Measurements from ENCODE around the gene MAPK11.

Gene MAPK11

GRCh38 chr22:50289942-50290630, 19.9 kb upstream of the MAPK11 start:
- TF ChIP-seq, protein P1, sequence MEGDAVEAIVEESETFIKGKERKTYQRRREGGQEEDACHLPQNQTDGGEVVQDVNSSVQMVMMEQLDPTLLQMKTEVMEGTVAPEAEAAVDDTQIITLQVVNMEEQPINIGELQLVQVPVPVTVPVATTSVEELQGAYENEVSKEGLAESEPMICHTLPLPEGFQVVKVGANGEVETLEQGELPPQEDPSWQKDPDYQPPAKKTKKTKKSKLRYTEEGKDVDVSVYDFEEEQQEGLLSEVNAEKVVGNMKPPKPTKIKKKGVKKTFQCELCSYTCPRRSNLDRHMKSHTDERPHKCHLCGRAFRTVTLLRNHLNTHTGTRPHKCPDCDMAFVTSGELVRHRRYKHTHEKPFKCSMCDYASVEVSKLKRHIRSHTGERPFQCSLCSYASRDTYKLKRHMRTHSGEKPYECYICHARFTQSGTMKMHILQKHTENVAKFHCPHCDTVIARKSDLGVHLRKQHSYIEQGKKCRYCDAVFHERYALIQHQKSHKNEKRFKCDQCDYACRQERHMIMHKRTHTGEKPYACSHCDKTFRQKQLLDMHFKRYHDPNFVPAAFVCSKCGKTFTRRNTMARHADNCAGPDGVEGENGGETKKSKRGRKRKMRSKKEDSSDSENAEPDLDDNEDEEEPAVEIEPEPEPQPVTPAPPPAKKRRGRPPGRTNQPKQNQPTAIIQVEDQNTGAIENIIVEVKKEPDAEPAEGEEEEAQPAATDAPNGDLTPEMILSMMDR (IDR thresholded peaks at IDR 0.05; ENCODE audit: control extremely low read depth, extremely low read depth, low read depth, missing control alignments), result no peak
- DNase-seq (ENCODE audit: extremely low spot score), result no peak
- ChIA-PET POLR2A (interaction anchor here (0.6 kb wide), 1 partner anchor 235 kb away, joined by 6 read pairs; the partner anchor contains the start of gene SCO2), CTCF (interaction anchor here (1.0 to 8.4 kb wide), 4 partner anchors 8 to 52 kb away, joined by 3 to 68 read pairs (median 4); no protein-coding TSS in a partner anchor)

DNA sequence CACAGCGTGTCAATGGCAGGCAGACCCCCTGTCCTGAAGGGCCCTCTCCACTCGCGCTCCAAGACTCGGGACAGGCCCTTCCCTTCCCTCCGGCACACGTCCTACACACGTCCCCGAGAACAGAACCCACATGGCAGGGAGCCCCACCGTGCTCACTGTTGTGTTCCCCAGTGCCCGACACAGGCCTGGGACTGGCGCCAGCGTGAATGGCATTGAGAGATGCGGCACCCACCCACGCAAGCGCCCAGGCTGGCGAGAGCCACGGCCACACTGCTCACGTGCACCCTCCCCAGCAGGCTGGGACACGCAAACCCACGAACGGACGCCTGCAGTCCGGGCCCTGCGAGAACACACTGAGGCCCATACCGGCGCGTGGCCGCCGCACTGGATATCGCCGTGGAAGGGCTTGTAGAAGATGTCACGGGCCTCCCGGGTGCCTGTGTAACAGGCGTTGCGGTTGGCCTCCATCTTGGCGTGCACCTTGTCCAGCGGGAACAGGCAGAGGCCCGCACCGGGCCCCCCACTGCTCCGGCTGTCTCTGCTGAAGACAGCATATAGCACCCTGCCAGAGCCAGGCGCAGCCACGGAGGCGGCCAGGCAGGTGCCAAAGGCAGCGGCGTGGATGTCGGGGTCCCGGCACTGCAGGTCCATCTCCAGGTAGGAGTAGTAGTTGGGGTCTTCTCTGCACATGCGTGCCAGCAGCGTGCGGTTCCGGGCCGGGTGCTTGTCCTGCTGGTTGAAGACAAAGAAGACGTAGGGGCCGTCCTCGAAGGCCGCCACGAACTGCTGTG, 19.2 kb upstream of the MAPK11 start:
- DNase-seq (ENCODE audit: extremely low spot score), result no peak
- TF ChIP-seq, protein P1 (IDR thresholded peaks at IDR 0.05; ENCODE audit: control extremely low read depth, extremely low read depth, low read depth, missing control alignments), result no peak
- CTCF ChIA-PET, result interaction anchor here (8.4 kb wide), 1 partner anchor 14 kb away, joined by 68 read pairs; no protein-coding TSS in a partner anchor
- POLR2A ChIA-PET, result no interaction called here

- TF ChIP-seq, protein P1 (IDR thresholded peaks at IDR 0.05; ENCODE audit: control extremely low read depth, extremely low read depth, low read depth, missing control alignments), result no peak
Observed at GRCh38 chr22:50287731-50288130, 17.6 kb upstream of the MAPK11 start.

DNA sequence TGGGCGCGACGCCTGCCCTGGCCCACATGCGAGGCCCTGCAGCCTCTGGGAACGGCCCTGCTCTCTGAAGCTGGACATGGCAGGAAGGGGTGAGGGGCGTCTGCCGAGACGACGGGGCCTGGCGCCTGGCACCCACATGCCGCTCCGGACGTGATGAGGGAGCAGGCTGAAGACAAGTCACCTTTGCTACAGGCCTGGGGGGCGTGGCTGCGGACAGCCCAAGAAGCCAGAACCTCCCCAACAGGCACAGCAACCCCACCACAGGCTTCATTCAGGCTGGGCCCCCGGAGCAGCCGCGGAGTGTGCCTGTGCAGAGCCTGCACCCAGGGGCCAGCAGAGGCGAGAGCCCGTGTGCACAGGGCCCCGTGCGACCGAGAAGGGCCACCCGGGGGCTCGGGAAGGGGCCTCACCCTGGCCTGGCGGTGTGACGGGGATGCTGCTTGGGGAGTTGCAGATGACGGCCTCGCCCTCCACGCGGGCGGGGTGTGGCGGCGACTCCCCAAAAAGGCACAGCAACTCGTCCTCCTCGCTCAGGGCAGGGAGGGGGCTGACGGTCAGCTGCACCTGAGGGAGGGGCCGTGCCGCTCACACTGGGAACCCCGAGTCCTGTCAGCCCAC, 16.6 kb upstream of the MAPK11 start:
- POLR2A ChIA-PET, result no interaction called here
- TF ChIP-seq, protein P1 (IDR thresholded peaks at IDR 0.05; ENCODE audit: control extremely low read depth, extremely low read depth, low read depth, missing control alignments), result no peak
- DNase-seq (ENCODE audit: extremely low spot score), result no peak
- CTCF ChIA-PET, result no interaction called here

More at GRCh38 chr22:50287731-50288130, 17.6 kb upstream of the MAPK11 start:
- ChIA-PET POLR2A (no interaction called here), CTCF (interaction anchor here (0.9 to 1.6 kb wide), 2 partner anchors 11 to 39 kb away, joined by 3 to 7 read pairs; partner anchors contain the start of gene DENND6B)
- DNase-seq (ENCODE audit: extremely low spot score), result no peak

GRCh38 chr22:50286275-50286674, 16.1 kb upstream of the MAPK11 start:
- DNase-seq (ENCODE audit: extremely low spot score), result no peak
- TF ChIP-seq, protein P1 (IDR thresholded peaks at IDR 0.05; ENCODE audit: control extremely low read depth, extremely low read depth, low read depth, missing control alignments), result no peak
- ChIA-PET CTCF (no interaction called here), POLR2A (no interaction called here)

- ChIA-PET CTCF (no interaction called here), POLR2A (no interaction called here)
- TF ChIP-seq, protein P1 (IDR thresholded peaks at IDR 0.05; ENCODE audit: control extremely low read depth, extremely low read depth, low read depth, missing control alignments), result no peak
- no peak for DNase-seq (ENCODE audit: extremely low spot score)
Observed at GRCh38 chr22:50285568-50286229, 15.5 kb upstream of the MAPK11 start.

Measured in GM10248 (cell line).